GM12891 (cell line): ENCODE data around the gene CPM.

Source experiments
- PAX5 ChIP-seq: IDR thresholded peaks from 2 replicates; pipeline ENCODE4 v1.6.1; 2011; ENCODE audit warnings: low read length, moderate library complexity, mild to moderate bottlenecking; ENCODE audit not compliant: insufficient read depth, severe bottlenecking
- POLR2A ChIP-seq: IDR thresholded peaks from 2 replicates; pipeline ENCODE4 v1.6.1; 2011; ENCODE audit warnings: low read depth, low read length, control low read depth
- POLR2AphosphoS5 ChIP-seq: IDR thresholded peaks from 2 replicates; pipeline ENCODE4 v1.6.1; 2011; ENCODE audit warnings: low read depth, low read length, control low read depth
- POU2F2 ChIP-seq: IDR thresholded peaks from 2 replicates; pipeline ENCODE4 v1.6.1; 2011; ENCODE audit warnings: low read depth, mild to moderate bottlenecking, control low read depth, low read length, moderate library complexity
- SPI1 ChIP-seq: IDR thresholded peaks from 2 replicates; pipeline ENCODE4 v1.6.1; 2011; ENCODE audit warnings: low read depth, low read length, control low read depth
- TAF1 ChIP-seq: IDR thresholded peaks from 2 replicates; pipeline ENCODE4 v1.6.1; 2011; ENCODE audit warnings: low read depth, low read length, control low read depth

GRCh38 chr12:68878846-68879245 is 54.1 kb downstream of the CPM start:
- TF ChIP-seq POLR2A (no peak), POLR2AphosphoS5 (no peak), TAF1 (no peak), SPI1 (no peak), PAX5 (no peak), POU2F2 (no peak)
